Gastrocnemius medialis (tissue), 4 donors: ENCODE measurements around the gene CCM2L. TPM values are rescaled to one million over a fixed set of nuclear protein-coding genes. Genes with fewer than 3 reads are reported as not detected.

Source experiments
- ATAC-seq, 2 donors: fragments of 150-250 bp; one replicate each; pipeline ENCODE4 v1.9.1; 2016
- DNase-seq, 2 donors: peaks; one replicate each; pipeline ENCODE4 v3.0.0-alpha.2; 2019
- H3K27ac ChIP-seq, 4 donors: fragments of 200-600 bp; sonication (generic); 1 replicate in 1 of 4; 2 replicates in 3 of 4; pipeline ENCODE4 v1.5.1; 2016 to 2018; ENCODE audit warnings: mild to moderate bottlenecking in 2 of 4, moderate library complexity in 1 of 4
- H3K27me3 ChIP-seq, 3 donors: fragments of 200-600 bp; sonication (generic) in 2 of 3; 1 replicate in 1 of 3; 2 replicates in 2 of 3; pipeline versions ENCODE4 v1.5.1 to v1.6.0; 2016 to 2019; ENCODE audit warnings: mild to moderate bottlenecking in 1 of 3, moderate library complexity in 1 of 3
- H3K36me3 ChIP-seq, 2 donors: fragments of 200-600 bp; sonication (generic) in 1 of 2; one replicate each; pipeline ENCODE4 v1.5.1; 2017 to 2018
- H3K4me1 ChIP-seq, 2 donors: fragments of 200-600 bp; sonication (generic) in 1 of 2; one replicate each; pipeline ENCODE4 v1.5.1; 2016 to 2017; ENCODE audit warnings: mild to moderate bottlenecking in 2 of 2
- H3K4me3 ChIP-seq, 4 donors: fragments of 200-600 bp; sonication (generic) in 3 of 4; 1 replicate in 1 of 4; 2 replicates in 3 of 4; pipeline ENCODE4 v1.5.1; 2016 to 2019; ENCODE audit warnings: mild to moderate bottlenecking in 2 of 4
- H3K9me3 ChIP-seq, 3 donors: fragments of 200-600 bp; sonication (generic) in 2 of 3; 1 replicate in 1 of 3; 2 replicates in 2 of 3; pipeline ENCODE4 v1.5.1; 2016 to 2019
- POLR2A ChIP-seq, 2 donors: fragments of 450-650 bp; IDR thresholded peaks; one replicate each; pipeline ENCODE4 v1.6.1; 2017; ENCODE audit warnings: antibody characterized with exemption in 2 of 2, mild to moderate bottlenecking in 2 of 2, moderate library complexity in 2 of 2
- in situ Hi-C, 4 donors: fragments of 200-750 bp; cut with MboI; loops; one replicate each; pipeline versions ENCODE4 v1.15.0 to v1.8.0; 2017; ENCODE audit warnings: low sequenced_read_pairs in 4 of 4
- intact Hi-C: fragments of 100-400 bp; cut with DNase I; formaldehyde crosslinking; loops from one replicate; pipeline ENCODE4 v1.15.1; 2023; ENCODE audit warnings: low total_unique reads
- total RNA-seq, 4 donors: library from RNA; depleted of rRNA; stranded (reverse); fragments of >200 nt; gene quantifications; one replicate each; pipeline versions ENCODE4 v1.1.0 to v1.2.3, GENCODE V29; 2016
- TF ChIP-seq, protein P1 (sequence below), 5 experiments: fragments of 450-650 bp in 3 of 5; fragments of 200-600 bp in 2 of 5; sonication (generic) in 2 of 5; IDR thresholded peaks in 4 of 5; conservative IDR thresholded peaks in 1 of 5; 1 replicate in 4 of 5; 2 replicates in 1 of 5; pipeline ENCODE4 v1.5.1; 2016 to 2019; ENCODE audit warnings: antibody characterized with exemption in 5 of 5, mild to moderate bottlenecking in 3 of 5, moderate library complexity in 3 of 5

CCM2L gene
- total RNA-seq, 4 donors from 2014 or later = 2.2 to 5.8 (median 3.2) TPM

DNA sequence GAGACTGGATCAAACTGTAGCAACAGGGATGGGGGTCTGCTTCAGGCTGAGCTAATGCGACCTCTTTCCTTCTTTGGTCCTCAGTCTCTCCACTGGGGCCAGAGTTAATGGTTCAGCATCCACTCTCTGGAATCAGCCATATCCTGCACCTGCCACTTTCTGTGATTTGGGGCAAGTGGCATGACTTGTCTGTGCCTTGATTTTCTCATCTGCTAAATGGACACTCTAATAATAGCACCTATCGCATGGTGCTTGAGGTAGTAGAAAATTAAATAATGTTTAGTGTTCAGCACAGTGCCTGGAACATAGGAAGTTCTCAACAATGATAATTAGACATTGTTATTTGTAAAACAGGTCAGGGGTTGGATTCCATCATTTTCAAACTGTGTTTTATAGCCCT lies 35.9 kb upstream of the CCM2L start:
- H3K27ac ChIP-seq = no peak overlapping the region
- no peaks in the 10 kb centered on the region for H3K36me3 ChIP-seq
- no peak overlapping the region for H3K4me3 ChIP-seq
- TF ChIP-seq, protein P1, sequence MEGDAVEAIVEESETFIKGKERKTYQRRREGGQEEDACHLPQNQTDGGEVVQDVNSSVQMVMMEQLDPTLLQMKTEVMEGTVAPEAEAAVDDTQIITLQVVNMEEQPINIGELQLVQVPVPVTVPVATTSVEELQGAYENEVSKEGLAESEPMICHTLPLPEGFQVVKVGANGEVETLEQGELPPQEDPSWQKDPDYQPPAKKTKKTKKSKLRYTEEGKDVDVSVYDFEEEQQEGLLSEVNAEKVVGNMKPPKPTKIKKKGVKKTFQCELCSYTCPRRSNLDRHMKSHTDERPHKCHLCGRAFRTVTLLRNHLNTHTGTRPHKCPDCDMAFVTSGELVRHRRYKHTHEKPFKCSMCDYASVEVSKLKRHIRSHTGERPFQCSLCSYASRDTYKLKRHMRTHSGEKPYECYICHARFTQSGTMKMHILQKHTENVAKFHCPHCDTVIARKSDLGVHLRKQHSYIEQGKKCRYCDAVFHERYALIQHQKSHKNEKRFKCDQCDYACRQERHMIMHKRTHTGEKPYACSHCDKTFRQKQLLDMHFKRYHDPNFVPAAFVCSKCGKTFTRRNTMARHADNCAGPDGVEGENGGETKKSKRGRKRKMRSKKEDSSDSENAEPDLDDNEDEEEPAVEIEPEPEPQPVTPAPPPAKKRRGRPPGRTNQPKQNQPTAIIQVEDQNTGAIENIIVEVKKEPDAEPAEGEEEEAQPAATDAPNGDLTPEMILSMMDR (IDR thresholded peaks at IDR 0.05 in 4 of 5, conservative IDR thresholded peaks at IDR 0.05 in 1 of 5) = no peak
- TF ChIP-seq POLR2A (IDR thresholded peaks at IDR 0.05) = no peak
- in situ Hi-C loops = no loop called here
- H3K9me3 ChIP-seq = no peaks in the 10 kb centered on the region
- ATAC-seq = no peak
- no peaks in the 10 kb centered on the region for H3K4me1 ChIP-seq
- H3K27me3 ChIP-seq = peaks cover 7 to 9% (median 8%) of the 10 kb centered on the region in 3 donors
- no peak for DNase-seq
- intact Hi-C loops = no loop called here

- ATAC-seq = no peak
- in situ Hi-C loops = no loop called here
Observed at GRCh38 chr20:31974951-31975487, 35.2 kb upstream of the CCM2L start.

DNA sequence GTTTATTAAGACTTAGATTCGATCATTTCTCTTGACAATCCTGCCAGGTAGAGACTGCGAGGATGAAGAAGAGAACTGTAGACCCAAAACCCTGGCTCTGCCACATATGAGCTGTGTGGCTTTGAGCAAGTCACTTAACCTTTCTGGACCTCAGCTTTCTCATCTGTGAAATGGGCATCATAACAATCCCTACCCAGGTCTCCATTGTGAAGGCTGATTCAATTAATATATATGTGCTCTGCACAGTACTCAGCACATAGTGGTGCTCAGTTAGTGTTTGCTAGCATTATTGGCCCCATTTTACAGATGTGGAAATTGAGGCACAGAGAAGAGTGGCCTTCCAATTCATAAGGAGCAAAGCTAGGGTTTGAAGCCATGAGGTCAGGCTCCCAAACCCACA lies 34.4 kb upstream of the CCM2L start:
- H3K4me1 ChIP-seq = no peaks in the 10 kb centered on the region
- H3K36me3 ChIP-seq = no peaks in the 10 kb centered on the region
- H3K27ac ChIP-seq = no peak overlapping the region
- ATAC-seq (no peak), DNase-seq (no peak)
- peaks cover 9 to 10% (median 10%) of the 10 kb centered on the region in 3 donors for H3K27me3 ChIP-seq
- intact Hi-C loops (no loop called here), in situ Hi-C loops (no loop called here)
- TF ChIP-seq POLR2A (IDR thresholded peaks at IDR 0.05) = no peak
- TF ChIP-seq, protein P1 (IDR thresholded peaks at IDR 0.05 in 4 of 5, conservative IDR thresholded peaks at IDR 0.05 in 1 of 5) = no peak
- H3K9me3 ChIP-seq = no peaks in the 10 kb centered on the region
- no peak overlapping the region for H3K4me3 ChIP-seq

More at GRCh38 chr20:31974951-31975487, 35.2 kb upstream of the CCM2L start:
- intact Hi-C loops = no loop called here
- Histone ChIP-seq H3K36me3 (no peaks in the 10 kb centered on the region), H3K27ac (no peak overlapping the region), H3K9me3 (no peaks in the 10 kb centered on the region), H3K27me3 (peaks cover 9 to 10% (median 10%) of the 10 kb centered on the region in 3 donors), H3K4me1 (no peaks in the 10 kb centered on the region), H3K4me3 (no peak overlapping the region)
- TF ChIP-seq, protein P1 (IDR thresholded peaks at IDR 0.05 in 4 of 5, conservative IDR thresholded peaks at IDR 0.05 in 1 of 5) = no peak
- TF ChIP-seq POLR2A (IDR thresholded peaks at IDR 0.05) = no peak
- no peak for DNase-seq

- intact Hi-C loops = no loop called here
- Histone ChIP-seq H3K4me1 (no peaks in the 10 kb centered on the region), H3K9me3 (no peaks in the 10 kb centered on the region), H3K36me3 (no peaks in the 10 kb centered on the region), H3K4me3 (no peak overlapping the region), H3K27me3 (peaks cover 6 to 10% (median 9%) of the 10 kb centered on the region in 3 donors), H3K27ac (no peak overlapping the region)
- no peak for DNase-seq
- ATAC-seq = no peak
- in situ Hi-C loops = no loop called here
- TF ChIP-seq, protein P1 (IDR thresholded peaks at IDR 0.05 in 4 of 5, conservative IDR thresholded peaks at IDR 0.05 in 1 of 5) = no peak
- no peak for TF ChIP-seq POLR2A (IDR thresholded peaks at IDR 0.05)
Observed at GRCh38 chr20:31977080-31977479, 33.2 kb upstream of the CCM2L start.
